Measurements from ENCODE around the gene FSTL4.

GRCh38 chr5:133433641-133434040, 178.7 kb downstream of the FSTL4 start:
- no peak for TF ChIP-seq POLR2A (IDR thresholded peaks at IDR 0.05)
- TF ChIP-seq, protein P1, sequence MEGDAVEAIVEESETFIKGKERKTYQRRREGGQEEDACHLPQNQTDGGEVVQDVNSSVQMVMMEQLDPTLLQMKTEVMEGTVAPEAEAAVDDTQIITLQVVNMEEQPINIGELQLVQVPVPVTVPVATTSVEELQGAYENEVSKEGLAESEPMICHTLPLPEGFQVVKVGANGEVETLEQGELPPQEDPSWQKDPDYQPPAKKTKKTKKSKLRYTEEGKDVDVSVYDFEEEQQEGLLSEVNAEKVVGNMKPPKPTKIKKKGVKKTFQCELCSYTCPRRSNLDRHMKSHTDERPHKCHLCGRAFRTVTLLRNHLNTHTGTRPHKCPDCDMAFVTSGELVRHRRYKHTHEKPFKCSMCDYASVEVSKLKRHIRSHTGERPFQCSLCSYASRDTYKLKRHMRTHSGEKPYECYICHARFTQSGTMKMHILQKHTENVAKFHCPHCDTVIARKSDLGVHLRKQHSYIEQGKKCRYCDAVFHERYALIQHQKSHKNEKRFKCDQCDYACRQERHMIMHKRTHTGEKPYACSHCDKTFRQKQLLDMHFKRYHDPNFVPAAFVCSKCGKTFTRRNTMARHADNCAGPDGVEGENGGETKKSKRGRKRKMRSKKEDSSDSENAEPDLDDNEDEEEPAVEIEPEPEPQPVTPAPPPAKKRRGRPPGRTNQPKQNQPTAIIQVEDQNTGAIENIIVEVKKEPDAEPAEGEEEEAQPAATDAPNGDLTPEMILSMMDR (IDR thresholded peaks at IDR 0.05), result no peak
